ENCODE measurements around the gene UBE2E3. TPM values are rescaled to one million over a fixed set of nuclear protein-coding genes. Genes with fewer than 3 reads are reported as not detected.

The UBE2E3 gene
- total RNA-seq, 2 donors from 2014 or later = 43.1 to 52.5 TPM

- H3K27me3 ChIP-seq = no peaks in the 10 kb centered on the region
- TF ChIP-seq CTCF (IDR thresholded peaks at IDR 0.05) = no peak
- H3K4me1 ChIP-seq = no peaks in the 10 kb centered on the region
- H3K9me3 ChIP-seq = no peaks in the 10 kb centered on the region
- H3K4me3 ChIP-seq = no peak overlapping the region
- H3K27ac ChIP-seq = no peak overlapping the region
- H3K9ac ChIP-seq (ENCODE audit: low read depth in 2 of 2, low read length in 2 of 2) = no peak overlapping the region
- DNase-seq = no peak
- intact Hi-C loops (cut with DNase I) = loop anchor here (10.0 kb wide), 1 partner anchor 359 kb away; no protein-coding TSS in a partner anchor
- H3K36me3 ChIP-seq = no peaks in the 10 kb centered on the region
These were observed 125.8 kb downstream of the UBE2E3 start for GRCh38 chr2:181106229-181106628.

- Histone ChIP-seq H3K4me1 (no peaks in the 10 kb centered on the region), H3K4me3 (no peak overlapping the region), H3K27me3 (no peaks in the 10 kb centered on the region), H3K36me3 (no peaks in the 10 kb centered on the region), H3K9me3 (no peaks in the 10 kb centered on the region), H3K27ac (no peak overlapping the region), H3K9ac (ENCODE audit: low read depth in 2 of 2, low read length in 2 of 2) (no peak overlapping the region)
- DNase-seq = no peak
- no peak for TF ChIP-seq CTCF (IDR thresholded peaks at IDR 0.05)
- intact Hi-C loops (cut with DNase I) = loop anchor here (10.0 kb wide), 1 partner anchor 358 kb away; no protein-coding TSS in a partner anchor
These were observed 126.6 kb downstream of the UBE2E3 start for GRCh38 chr2:181106789-181107627.

GRCh38 chr2:181107628-181107945 is 127.2 kb downstream of the UBE2E3 start:
- no peak overlapping the region for H3K4me3 ChIP-seq
- no peaks in the 10 kb centered on the region for H3K27me3 ChIP-seq
- DNase-seq = no peak
- H3K9me3 ChIP-seq = no peaks in the 10 kb centered on the region
- no peak for TF ChIP-seq CTCF (IDR thresholded peaks at IDR 0.05)
- H3K9ac ChIP-seq (ENCODE audit: low read depth in 2 of 2, low read length in 2 of 2) = no peak overlapping the region
- intact Hi-C loops (cut with DNase I) = loop anchor here (10.0 kb wide), 1 partner anchor 357 kb away; no protein-coding TSS in a partner anchor
- no peaks in the 10 kb centered on the region for H3K4me1 ChIP-seq
- H3K36me3 ChIP-seq = no peaks in the 10 kb centered on the region
- H3K27ac ChIP-seq = no peak overlapping the region

- Histone ChIP-seq H3K27me3 (no peaks in the 10 kb centered on the region), H3K4me1 (no peaks in the 10 kb centered on the region), H3K27ac (no peak overlapping the region), H3K9me3 (no peaks in the 10 kb centered on the region), H3K36me3 (no peaks in the 10 kb centered on the region), H3K9ac (ENCODE audit: low read depth in 2 of 2, low read length in 2 of 2) (no peak overlapping the region), H3K4me3 (no peak overlapping the region)
- no peak for DNase-seq
- TF ChIP-seq CTCF (IDR thresholded peaks at IDR 0.05) = no peak
- intact Hi-C loops (cut with DNase I) = no loop called here
These were observed 130.7 kb downstream of the UBE2E3 start for GRCh38 chr2:181111059-181111458.

GRCh38 chr2:181112916-181113315 is 132.5 kb downstream of the UBE2E3 start:
- TF ChIP-seq CTCF (IDR thresholded peaks at IDR 0.05) = no peak
- DNase-seq = no peak
- Histone ChIP-seq H3K27ac (no peak overlapping the region), H3K4me3 (no peak overlapping the region), H3K36me3 (no peaks in the 10 kb centered on the region), H3K9me3 (no peaks in the 10 kb centered on the region), H3K4me1 (no peaks in the 10 kb centered on the region), H3K9ac (ENCODE audit: low read depth in 2 of 2, low read length in 2 of 2) (no peak overlapping the region), H3K27me3 (no peaks in the 10 kb centered on the region)
- intact Hi-C loops (cut with DNase I) = no loop called here
